HepG2 (cell line): ENCODE data around the gene SGCB. TPM values are rescaled to one million over a fixed set of nuclear protein-coding genes. Genes with fewer than 3 reads are reported as not detected.

Source experiments
- DNMT1 ChIP-seq: sonication (generic); formaldehyde crosslinking; IDR thresholded peaks from 2 replicates; pipeline ENCODE4 v1.5.1; 2020; ENCODE audit warnings: mild to moderate bottlenecking, missing genetic modification reagents
- HDAC2 ChIP-seq: sonication (generic); formaldehyde crosslinking; IDR thresholded peaks from 2 replicates; pipeline ENCODE4 v1.4.0; 2020; ENCODE audit warnings: missing genetic modification reagents
- KDM5B ChIP-seq: sonication (generic); formaldehyde crosslinking; IDR thresholded peaks from 2 replicates; pipeline ENCODE4 v1.4.0; 2020; ENCODE audit warnings: missing genetic modification reagents, mild to moderate bottlenecking, borderline replicate concordance
- MBD4 ChIP-seq: IDR thresholded peaks from 2 replicates; pipeline ENCODE4 v1.6.1; 2012; ENCODE audit warnings: low read length, inconsistent platforms, borderline replicate concordance
- MTA3 ChIP-seq: sonication (generic); formaldehyde crosslinking; IDR thresholded peaks from 2 replicates; pipeline ENCODE4 v1.4.0; 2020; ENCODE audit warnings: missing genetic modification reagents
- MTF1 ChIP-seq: sonication (generic); formaldehyde crosslinking; IDR thresholded peaks from 2 replicates; pipeline ENCODE4 v1.5.0; 2020; ENCODE audit warnings: missing genetic modification reagents
- NFE2L1 ChIP-seq: sonication (generic); formaldehyde crosslinking; IDR thresholded peaks from 2 replicates; pipeline ENCODE4 v1.4.0; 2020; ENCODE audit warnings: missing genetic modification reagents, mild to moderate bottlenecking, borderline replicate concordance
- RORA ChIP-seq: sonication (generic); formaldehyde crosslinking; IDR thresholded peaks from 2 replicates; pipeline ENCODE4 v1.5.0; 2020; ENCODE audit warnings: mild to moderate bottlenecking, missing genetic modification reagents, moderate library complexity
- SKI ChIP-seq: fragments of 450-650 bp; IDR thresholded peaks from one replicate; pipeline ENCODE4 v1.6.1; 2018; ENCODE audit warnings: mild to moderate bottlenecking; ENCODE audit not compliant: partially characterized antibody
- SP140L ChIP-seq: sonication (generic); formaldehyde crosslinking; IDR thresholded peaks from 2 replicates; pipeline ENCODE4 v1.4.0; 2020; ENCODE audit warnings: missing genetic modification reagents, borderline replicate concordance
- TGIF2 ChIP-seq: IDR thresholded peaks from 2 replicates; pipeline ENCODE4 v1.6.1; 2016; ENCODE audit warnings: control low read depth, missing compliant biosample characterization
- ZNF556 ChIP-seq: sonication (generic); formaldehyde crosslinking; IDR thresholded peaks from 2 replicates; pipeline ENCODE4 v1.4.0; 2020; ENCODE audit warnings: mild to moderate bottlenecking, missing genetic modification reagents, borderline replicate concordance
- ZNF768 ChIP-seq: sonication (generic); formaldehyde crosslinking; IDR thresholded peaks from 2 replicates; pipeline ENCODE4 v1.4.0; 2020; ENCODE audit warnings: missing genetic modification reagents
- polyA plus RNA-seq, 8 experiments: library from polyadenylated mRNA; depleted of rRNA in 3 of 8; stranded (reverse) in 7 of 8; unstranded in 1 of 8; fragments of >200 nt; fragmentation: Illumina TruSeq in 4 of 8; extraction: Trizol in 4 of 8; gene quantifications; 2 replicates each; pipeline versions ENCODE4 v1.2.1 to v1.2.3, GENCODE V29; 2011 to 2016; ENCODE audit warnings: low read depth in 4 of 8, missing spikeins in 1 of 8, mixed read lengths in 1 of 8; ENCODE audit not compliant: insufficient read depth in 1 of 8
- total RNA-seq, 5 experiments: library from RNA; depleted of rRNA; stranded (reverse); fragments of >200 nt; fragmentation: Illumina TruSeq; extraction: Trizol; gene quantifications; 2 replicates each; pipeline ENCODE4 v1.2.3, GENCODE V29; 2016; ENCODE audit warnings: low read depth in 1 of 5
- TF ChIP-seq, protein P1 (sequence below): sonication (generic); formaldehyde crosslinking; IDR thresholded peaks from 2 replicates; pipeline ENCODE4 v1.5.0; 2020; ENCODE audit warnings: missing genetic modification reagents
- TF ChIP-seq, protein P2 (sequence below): sonication (generic); formaldehyde crosslinking; IDR thresholded peaks from 2 replicates; pipeline ENCODE4 v1.5.0; 2020; ENCODE audit warnings: mild to moderate bottlenecking, missing genetic modification reagents, borderline replicate concordance
- TF ChIP-seq, protein P3 (sequence below): sonication (generic); formaldehyde crosslinking; IDR thresholded peaks from 2 replicates; pipeline ENCODE4 v1.4.0; 2020; ENCODE audit warnings: missing genetic modification reagents, borderline replicate concordance
- TF ChIP-seq, protein P4 (sequence below): sonication (generic); formaldehyde crosslinking; IDR thresholded peaks from 2 replicates; pipeline ENCODE4 v1.4.0; 2020; ENCODE audit warnings: low read depth, mild to moderate bottlenecking, missing genetic modification reagents

SGCB gene
- total and polyA plus RNA-seq, 2 of the 13 experiments (the other 11 are each of a cell fraction or from before 2014, with no cell fraction given): 2.2 to 4.8 TPM

DNA sequence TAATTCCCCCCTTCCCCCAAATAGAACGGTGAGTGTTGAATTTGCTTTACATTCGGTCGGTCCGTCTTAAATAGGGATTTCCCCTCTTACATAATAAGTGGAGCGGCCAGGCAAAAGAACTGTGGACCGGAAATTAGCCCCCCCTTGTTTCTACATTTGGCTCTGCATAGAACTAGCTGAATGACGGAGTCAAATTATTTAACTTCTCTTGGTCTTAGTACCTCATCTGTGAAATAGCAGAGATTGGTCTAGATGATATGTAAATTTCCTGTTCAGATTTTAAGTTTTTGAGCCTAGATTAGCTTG lies 14.3 kb upstream of the SGCB start (continued):
- TF ChIP-seq, protein P1, sequence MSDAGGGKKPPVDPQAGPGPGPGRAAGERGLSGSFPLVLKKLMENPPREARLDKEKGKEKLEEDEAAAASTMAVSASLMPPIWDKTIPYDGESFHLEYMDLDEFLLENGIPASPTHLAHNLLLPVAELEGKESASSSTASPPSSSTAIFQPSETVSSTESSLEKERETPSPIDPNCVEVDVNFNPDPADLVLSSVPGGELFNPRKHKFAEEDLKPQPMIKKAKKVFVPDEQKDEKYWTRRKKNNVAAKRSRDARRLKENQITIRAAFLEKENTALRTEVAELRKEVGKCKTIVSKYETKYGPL (CRISPR knock-in tag): 0 out of 2 replicates have a peak, but pooled peaks have one; percentile 66
- TF ChIP-seq RORA (no peak), HDAC2 (CRISPR knock-in tag) (0 out of 2 replicates have a peak, but pooled peaks have one; percentile 7), MBD4 (no peak), NFE2L1 (CRISPR knock-in tag) (no peak), SKI (no peak), MTA3 (CRISPR knock-in tag) (no peak), MTF1 (CRISPR knock-in tag) (no peak), ZNF768 (CRISPR knock-in tag) (no peak), KDM5B (no peak), ZNF556 (CRISPR knock-in tag) (no peak), DNMT1 (no peak), SP140L (CRISPR knock-in tag) (no peak), TGIF2 (CRISPR knock-in tag) (peak; percentile 59; the same call in 1 of the 2 replicates)
- TF ChIP-seq, protein P2, sequence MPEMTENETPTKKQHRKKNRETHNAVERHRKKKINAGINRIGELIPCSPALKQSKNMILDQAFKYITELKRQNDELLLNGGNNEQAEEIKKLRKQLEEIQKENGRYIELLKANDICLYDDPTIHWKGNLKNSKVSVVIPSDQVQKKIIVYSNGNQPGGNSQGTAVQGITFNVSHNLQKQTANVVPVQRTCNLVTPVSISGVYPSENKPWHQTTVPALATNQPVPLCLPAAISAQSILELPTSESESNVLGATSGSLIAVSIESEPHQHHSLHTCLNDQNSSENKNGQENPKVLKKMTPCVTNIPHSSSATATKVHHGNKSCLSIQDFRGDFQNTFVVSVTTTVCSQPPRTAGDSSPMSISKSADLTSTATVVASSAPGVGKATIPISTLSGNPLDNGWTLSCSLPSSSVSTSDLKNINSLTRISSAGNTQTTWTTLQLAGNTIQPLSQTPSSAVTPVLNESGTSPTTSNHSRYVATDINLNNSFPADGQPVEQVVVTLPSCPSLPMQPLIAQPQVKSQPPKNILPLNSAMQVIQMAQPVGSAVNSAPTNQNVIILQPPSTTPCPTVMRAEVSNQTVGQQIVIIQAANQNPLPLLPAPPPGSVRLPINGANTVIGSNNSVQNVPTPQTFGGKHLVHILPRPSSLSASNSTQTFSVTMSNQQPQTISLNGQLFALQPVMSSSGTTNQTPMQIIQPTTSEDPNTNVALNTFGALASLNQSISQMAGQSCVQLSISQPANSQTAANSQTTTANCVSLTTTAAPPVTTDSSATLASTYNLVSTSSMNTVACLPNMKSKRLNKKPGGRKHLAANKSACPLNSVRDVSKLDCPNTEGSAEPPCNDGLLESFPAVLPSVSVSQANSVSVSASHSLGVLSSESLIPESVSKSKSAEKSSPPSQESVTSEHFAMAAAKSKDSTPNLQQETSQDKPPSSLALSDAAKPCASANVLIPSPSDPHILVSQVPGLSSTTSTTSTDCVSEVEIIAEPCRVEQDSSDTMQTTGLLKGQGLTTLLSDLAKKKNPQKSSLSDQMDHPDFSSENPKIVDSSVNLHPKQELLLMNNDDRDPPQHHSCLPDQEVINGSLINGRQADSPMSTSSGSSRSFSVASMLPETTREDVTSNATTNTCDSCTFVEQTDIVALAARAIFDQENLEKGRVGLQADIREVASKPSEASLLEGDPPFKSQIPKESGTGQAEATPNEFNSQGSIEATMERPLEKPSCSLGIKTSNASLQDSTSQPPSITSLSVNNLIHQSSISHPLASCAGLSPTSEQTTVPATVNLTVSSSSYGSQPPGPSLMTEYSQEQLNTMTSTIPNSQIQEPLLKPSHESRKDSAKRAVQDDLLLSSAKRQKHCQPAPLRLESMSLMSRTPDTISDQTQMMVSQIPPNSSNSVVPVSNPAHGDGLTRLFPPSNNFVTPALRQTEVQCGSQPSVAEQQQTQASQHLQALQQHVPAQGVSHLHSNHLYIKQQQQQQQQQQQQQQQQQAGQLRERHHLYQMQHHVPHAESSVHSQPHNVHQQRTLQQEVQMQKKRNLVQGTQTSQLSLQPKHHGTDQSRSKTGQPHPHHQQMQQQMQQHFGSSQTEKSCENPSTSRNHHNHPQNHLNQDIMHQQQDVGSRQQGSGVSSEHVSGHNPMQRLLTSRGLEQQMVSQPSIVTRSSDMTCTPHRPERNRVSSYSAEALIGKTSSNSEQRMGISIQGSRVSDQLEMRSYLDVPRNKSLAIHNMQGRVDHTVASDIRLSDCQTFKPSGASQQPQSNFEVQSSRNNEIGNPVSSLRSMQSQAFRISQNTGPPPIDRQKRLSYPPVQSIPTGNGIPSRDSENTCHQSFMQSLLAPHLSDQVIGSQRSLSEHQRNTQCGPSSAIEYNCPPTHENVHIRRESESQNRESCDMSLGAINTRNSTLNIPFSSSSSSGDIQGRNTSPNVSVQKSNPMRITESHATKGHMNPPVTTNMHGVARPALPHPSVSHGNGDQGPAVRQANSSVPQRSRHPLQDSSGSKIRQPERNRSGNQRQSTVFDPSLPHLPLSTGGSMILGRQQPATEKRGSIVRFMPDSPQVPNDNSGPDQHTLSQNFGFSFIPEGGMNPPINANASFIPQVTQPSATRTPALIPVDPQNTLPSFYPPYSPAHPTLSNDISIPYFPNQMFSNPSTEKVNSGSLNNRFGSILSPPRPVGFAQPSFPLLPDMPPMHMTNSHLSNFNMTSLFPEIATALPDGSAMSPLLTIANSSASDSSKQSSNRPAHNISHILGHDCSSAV: no peak
- TF ChIP-seq, protein P3, sequence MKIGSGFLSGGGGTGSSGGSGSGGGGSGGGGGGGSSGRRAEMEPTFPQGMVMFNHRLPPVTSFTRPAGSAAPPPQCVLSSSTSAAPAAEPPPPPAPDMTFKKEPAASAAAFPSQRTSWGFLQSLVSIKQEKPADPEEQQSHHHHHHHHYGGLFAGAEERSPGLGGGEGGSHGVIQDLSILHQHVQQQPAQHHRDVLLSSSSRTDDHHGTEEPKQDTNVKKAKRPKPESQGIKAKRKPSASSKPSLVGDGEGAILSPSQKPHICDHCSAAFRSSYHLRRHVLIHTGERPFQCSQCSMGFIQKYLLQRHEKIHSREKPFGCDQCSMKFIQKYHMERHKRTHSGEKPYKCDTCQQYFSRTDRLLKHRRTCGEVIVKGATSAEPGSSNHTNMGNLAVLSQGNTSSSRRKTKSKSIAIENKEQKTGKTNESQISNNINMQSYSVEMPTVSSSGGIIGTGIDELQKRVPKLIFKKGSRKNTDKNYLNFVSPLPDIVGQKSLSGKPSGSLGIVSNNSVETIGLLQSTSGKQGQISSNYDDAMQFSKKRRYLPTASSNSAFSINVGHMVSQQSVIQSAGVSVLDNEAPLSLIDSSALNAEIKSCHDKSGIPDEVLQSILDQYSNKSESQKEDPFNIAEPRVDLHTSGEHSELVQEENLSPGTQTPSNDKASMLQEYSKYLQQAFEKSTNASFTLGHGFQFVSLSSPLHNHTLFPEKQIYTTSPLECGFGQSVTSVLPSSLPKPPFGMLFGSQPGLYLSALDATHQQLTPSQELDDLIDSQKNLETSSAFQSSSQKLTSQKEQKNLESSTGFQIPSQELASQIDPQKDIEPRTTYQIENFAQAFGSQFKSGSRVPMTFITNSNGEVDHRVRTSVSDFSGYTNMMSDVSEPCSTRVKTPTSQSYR (CRISPR knock-in tag): no peak
- TF ChIP-seq, protein P4, sequence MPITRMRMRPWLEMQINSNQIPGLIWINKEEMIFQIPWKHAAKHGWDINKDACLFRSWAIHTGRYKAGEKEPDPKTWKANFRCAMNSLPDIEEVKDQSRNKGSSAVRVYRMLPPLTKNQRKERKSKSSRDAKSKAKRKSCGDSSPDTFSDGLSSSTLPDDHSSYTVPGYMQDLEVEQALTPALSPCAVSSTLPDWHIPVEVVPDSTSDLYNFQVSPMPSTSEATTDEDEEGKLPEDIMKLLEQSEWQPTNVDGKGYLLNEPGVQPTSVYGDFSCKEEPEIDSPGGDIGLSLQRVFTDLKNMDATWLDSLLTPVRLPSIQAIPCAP (CRISPR knock-in tag): no peak
